ENCODE data around the gene PBX1.

DNA sequence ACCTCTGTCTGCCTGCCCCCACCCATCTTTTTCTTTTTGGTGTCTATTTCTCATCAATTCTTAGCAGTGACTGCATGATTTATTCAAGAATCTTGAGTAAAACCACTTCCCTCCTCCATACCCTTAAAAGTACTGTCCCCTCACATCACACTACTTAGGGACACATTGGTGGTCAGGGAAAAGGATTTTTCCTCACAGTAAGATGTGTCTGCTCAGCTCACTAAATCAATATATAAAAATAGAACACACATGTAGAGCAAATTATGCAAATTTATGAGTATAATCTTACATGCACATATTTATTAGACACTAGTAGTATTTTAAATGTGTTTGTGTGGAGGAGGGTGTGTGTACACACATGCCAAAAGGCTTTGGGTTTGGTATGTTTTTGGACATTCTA, 202.0 kb downstream of the PBX1 start:
- TF ChIP-seq, protein P1, sequence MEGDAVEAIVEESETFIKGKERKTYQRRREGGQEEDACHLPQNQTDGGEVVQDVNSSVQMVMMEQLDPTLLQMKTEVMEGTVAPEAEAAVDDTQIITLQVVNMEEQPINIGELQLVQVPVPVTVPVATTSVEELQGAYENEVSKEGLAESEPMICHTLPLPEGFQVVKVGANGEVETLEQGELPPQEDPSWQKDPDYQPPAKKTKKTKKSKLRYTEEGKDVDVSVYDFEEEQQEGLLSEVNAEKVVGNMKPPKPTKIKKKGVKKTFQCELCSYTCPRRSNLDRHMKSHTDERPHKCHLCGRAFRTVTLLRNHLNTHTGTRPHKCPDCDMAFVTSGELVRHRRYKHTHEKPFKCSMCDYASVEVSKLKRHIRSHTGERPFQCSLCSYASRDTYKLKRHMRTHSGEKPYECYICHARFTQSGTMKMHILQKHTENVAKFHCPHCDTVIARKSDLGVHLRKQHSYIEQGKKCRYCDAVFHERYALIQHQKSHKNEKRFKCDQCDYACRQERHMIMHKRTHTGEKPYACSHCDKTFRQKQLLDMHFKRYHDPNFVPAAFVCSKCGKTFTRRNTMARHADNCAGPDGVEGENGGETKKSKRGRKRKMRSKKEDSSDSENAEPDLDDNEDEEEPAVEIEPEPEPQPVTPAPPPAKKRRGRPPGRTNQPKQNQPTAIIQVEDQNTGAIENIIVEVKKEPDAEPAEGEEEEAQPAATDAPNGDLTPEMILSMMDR (IDR thresholded peaks at IDR 0.05), result no peak
- no peak for TF ChIP-seq POLR2A (IDR thresholded peaks at IDR 0.05)

Data from esophagus squamous epithelium (tissue), 4 donors.